ENCODE results near the gene KIAA1586. TPM values are rescaled to one million over a fixed set of nuclear protein-coding genes. Genes with fewer than 3 reads are reported as not detected.
A peak's percentile ranks its signal among the peaks of the same experiment; 100 is the strongest.
"Not testable (repeated sequence)": the region's sequence is repeated elsewhere in the genome, so short reads cannot be mapped to it uniquely, and the experiment has no call there.

KIAA1586 gene
- total and polyA plus RNA-seq, 9 of the 15 experiments (the other 6 are each of a cell fraction or from before 2014, with no cell fraction given): 23.4 to 43.6 (median 29.5) TPM

GRCh38 chr6:57046332-57047256 is at the start of gene KIAA1586 (continued):
- not testable (repeated sequence) for TF ChIP-seq REST (IDR thresholded peaks at IDR 0.05; ENCODE audit: borderline replicate concordance)
- TF ChIP-seq REST (CRISPR knock-in tag; IDR thresholded peaks at IDR 0.05; ENCODE audit: low read depth): 0 out of 2 replicates have a peak, but pooled peaks have one; percentile 51
- TF ChIP-seq AFF1 (IDR thresholded peaks at IDR 0.05; ENCODE audit: low read depth in 1 of 2, partially characterized antibody in 2 of 2): peak in 1 of 2 experiments; percentile 89
- TF ChIP-seq MAX (CRISPR knock-in tag; IDR thresholded peaks at IDR 0.05): peak; percentile 75
- TF ChIP-seq ZBTB2 (IDR thresholded peaks at IDR 0.05): peak; percentile 87
- TF ChIP-seq GABPA (tag; conservative IDR thresholded peaks at IDR 0.05; ENCODE audit: low read depth): peak; percentile 80
- TF ChIP-seq ZNF589 (CRISPR knock-in tag; IDR thresholded peaks at IDR 0.05; ENCODE audit: low read depth): 0 out of 2 replicates have a peak, but pooled peaks have one; percentile 28
